ENCODE measurements around the gene TIMP3.
A peak's percentile ranks its signal among the peaks of the same experiment; 100 is the strongest.

The TIMP3 gene

DNA sequence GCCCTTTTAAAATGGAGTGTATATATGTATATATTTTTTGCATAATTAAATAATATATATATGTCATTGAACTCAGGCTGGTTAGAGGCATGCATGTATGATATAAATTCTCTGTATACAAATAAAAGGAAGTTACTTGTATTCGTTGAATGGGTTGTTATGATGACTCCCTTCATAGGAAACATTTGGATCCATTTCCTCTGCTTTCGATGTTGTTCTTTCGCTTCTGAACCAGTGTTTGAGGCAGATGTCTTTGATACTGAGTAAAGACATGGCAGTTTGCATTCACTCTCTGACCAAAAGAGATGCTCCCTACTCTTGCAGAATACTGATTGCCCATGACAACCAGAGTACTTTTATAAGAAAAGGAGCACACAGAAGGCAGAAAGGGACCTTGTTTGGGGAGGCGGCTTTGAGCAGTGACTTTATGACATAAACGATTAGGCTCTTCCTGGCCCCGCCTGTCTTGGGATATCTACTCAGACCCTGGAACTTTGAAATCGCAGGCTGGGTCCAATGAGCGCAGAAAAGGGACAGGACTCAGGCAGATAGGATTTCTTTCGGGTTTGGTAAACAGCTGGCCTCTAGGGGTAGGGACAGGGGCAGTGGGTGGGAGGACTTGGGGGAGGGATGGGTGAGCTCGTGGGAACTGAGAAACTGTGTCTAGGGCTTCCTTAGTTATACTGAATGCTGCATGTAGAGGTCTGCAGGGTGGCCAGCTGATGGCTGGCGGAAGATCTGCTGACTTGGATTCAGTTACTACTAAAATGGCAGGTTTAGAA, 23.2 kb downstream of the TIMP3 start:
- no peak for DNase-seq (ENCODE audit: extremely low read depth, low read depth)
- TF ChIP-seq, protein P1, sequence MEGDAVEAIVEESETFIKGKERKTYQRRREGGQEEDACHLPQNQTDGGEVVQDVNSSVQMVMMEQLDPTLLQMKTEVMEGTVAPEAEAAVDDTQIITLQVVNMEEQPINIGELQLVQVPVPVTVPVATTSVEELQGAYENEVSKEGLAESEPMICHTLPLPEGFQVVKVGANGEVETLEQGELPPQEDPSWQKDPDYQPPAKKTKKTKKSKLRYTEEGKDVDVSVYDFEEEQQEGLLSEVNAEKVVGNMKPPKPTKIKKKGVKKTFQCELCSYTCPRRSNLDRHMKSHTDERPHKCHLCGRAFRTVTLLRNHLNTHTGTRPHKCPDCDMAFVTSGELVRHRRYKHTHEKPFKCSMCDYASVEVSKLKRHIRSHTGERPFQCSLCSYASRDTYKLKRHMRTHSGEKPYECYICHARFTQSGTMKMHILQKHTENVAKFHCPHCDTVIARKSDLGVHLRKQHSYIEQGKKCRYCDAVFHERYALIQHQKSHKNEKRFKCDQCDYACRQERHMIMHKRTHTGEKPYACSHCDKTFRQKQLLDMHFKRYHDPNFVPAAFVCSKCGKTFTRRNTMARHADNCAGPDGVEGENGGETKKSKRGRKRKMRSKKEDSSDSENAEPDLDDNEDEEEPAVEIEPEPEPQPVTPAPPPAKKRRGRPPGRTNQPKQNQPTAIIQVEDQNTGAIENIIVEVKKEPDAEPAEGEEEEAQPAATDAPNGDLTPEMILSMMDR (IDR thresholded peaks at IDR 0.05; ENCODE audit: low read depth, low read length), result no peak

- no peak for DNase-seq (ENCODE audit: extremely low read depth, low read depth)
- TF ChIP-seq, protein P1 (IDR thresholded peaks at IDR 0.05; ENCODE audit: low read depth, low read length), result no peak
Measured at GRCh38 chr22:32826537-32826936, 25.0 kb downstream of the TIMP3 start.

GRCh38 chr22:32827049-32827602, 25.6 kb downstream of the TIMP3 start:
- no peak for DNase-seq (ENCODE audit: extremely low read depth, low read depth)
- TF ChIP-seq, protein P1 (IDR thresholded peaks at IDR 0.05; ENCODE audit: low read depth, low read length), result no peak

- DNase-seq (ENCODE audit: extremely low read depth, low read depth), result no peak
- TF ChIP-seq, protein P1 (IDR thresholded peaks at IDR 0.05; ENCODE audit: low read depth, low read length), result peak; percentile 22
Measured at GRCh38 chr22:32828150-32828549, 26.6 kb downstream of the TIMP3 start.

- TF ChIP-seq, protein P1 (IDR thresholded peaks at IDR 0.05; ENCODE audit: low read depth, low read length), result no peak
- DNase-seq (ENCODE audit: extremely low read depth, low read depth), result no peak
Measured at GRCh38 chr22:32828561-32828960, 27.1 kb downstream of the TIMP3 start.

DNA sequence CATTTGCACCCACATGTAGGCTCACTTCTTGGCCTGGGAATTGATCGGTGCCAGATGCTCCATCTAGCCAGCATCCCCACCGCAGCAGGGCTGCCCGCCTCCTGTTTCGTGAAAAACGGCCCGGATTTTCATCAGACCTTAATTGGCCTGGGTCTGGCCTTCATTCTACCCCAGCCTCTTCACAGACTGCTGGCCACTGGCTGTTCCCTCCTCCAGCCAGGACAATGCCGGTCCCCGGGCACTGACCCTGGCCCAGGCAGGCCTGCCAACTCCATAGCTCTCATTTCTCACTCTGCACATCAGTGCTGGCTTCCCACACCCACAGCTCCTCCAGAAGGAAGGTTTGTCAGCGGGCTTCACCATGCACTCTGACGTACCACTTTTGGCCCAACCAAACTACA, 27.9 kb downstream of the TIMP3 start:
- no peak for DNase-seq (ENCODE audit: extremely low read depth, low read depth)
- TF ChIP-seq, protein P1 (IDR thresholded peaks at IDR 0.05; ENCODE audit: low read depth, low read length), result no peak

- no peak for DNase-seq (ENCODE audit: extremely low read depth, low read depth)
- TF ChIP-seq, protein P1 (IDR thresholded peaks at IDR 0.05; ENCODE audit: low read depth, low read length), result no peak
Measured at GRCh38 chr22:32830473-32830872, 29.0 kb downstream of the TIMP3 start.
